Activated naive CD4-positive, alpha-beta T cell (primary cell): ENCODE results near the gene DNM3.

ENCODE experiments used
- DNase-seq, 4 experiments: peaks; one replicate each; lab custom pipeline; 2025; lab: John Stamatoyannopoulos, UW

The DNM3 gene

DNA sequence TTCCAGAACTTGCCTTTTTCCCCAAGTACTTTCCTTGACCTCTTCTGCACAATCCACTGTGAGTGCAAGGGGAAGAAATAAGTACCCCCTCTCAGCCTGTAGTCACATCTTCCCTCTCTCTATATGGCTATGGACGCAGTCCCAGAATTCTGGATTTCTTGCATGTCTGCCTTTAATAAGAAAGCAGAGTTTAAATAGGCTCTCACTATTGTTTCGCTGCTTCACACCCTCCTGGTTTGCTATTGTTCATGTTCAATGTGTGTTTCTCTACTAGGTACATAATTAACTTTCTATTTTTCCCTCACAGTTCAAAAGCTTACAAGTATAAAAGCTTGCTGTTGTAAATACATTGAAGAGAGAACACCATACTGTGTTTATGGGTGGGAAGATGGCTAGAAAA is 397.7 kb downstream of the DNM3 start:
- DNase-seq: no peak

DNA sequence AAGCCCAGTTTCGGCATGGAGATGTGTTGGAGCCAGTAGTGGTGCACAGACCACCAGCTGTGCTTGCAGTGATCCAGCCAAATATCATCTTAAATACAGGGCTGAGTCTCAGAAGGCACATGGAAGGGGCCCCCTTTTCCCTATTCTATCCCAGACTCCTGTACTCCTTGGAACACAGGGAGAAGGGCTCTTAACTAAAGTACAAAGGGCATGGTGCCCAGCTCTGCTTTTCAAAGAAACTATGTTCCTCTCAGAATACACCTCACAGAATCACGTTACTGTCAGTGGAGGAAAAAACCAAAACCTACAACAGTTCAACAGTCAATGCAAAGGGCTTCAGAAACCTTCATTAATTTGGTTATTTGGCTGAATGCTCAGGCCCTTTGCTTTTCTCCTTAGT is 398.6 kb downstream of the DNM3 start:
- no peak for DNase-seq

DNA sequence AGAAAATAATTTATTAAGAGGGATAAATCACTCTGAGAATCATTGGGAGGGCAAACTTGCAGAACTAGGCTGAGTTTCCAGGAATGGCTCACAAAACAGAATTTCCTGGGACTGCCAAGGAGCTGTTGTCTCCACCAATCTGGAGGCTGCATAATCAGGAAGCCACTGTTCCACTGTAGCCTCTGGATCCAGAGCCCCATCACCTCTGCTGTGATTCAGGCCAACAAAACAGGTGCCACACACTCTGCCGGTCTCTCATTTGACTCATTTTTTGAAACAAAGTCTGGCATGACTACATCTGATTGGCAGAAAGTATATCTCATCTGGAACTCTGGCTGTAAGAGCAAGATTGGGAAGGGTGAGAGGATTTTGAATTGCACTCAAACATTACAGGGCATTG is 400.2 kb downstream of the DNM3 start:
- DNase-seq: no peak

DNA sequence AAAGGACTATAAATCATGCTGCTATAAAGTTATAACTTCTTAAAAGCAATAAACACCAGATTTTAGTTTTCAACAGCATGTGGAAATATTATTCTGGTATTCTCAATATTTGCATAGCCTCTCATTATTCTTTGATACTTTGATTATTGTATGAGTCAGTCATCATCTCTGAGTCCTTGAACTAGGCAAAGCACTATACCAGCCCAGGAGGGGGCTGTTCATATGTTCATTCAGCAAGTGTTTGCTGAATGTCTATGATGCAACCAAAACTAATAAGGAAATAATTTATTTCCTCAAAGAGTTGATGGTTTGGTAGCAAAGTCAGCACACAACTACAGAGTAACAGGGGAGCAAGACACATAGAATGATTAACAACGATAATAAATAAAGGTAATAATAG is 403.6 kb downstream of the DNM3 start:
- DNase-seq: no peak

DNA sequence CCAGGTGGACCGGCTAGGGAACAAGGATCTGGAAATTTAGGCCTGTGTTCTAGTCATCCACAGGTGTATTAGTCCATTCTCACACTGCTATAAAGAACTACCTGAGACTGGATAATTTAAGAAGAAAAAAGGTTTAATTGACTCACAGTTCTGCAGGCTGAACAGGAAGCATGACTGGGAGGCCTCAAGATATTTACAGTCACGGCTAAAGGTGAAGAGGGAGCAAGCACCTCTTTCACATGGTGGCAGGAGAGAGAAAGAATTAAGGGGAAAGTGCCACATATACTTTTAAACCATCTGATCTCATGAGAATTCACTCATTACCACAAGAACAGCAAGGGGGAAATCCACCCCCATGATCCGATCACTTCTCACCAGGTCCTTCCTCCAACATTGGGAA is 404.5 kb downstream of the DNM3 start:
- DNase-seq: no peak

DNA sequence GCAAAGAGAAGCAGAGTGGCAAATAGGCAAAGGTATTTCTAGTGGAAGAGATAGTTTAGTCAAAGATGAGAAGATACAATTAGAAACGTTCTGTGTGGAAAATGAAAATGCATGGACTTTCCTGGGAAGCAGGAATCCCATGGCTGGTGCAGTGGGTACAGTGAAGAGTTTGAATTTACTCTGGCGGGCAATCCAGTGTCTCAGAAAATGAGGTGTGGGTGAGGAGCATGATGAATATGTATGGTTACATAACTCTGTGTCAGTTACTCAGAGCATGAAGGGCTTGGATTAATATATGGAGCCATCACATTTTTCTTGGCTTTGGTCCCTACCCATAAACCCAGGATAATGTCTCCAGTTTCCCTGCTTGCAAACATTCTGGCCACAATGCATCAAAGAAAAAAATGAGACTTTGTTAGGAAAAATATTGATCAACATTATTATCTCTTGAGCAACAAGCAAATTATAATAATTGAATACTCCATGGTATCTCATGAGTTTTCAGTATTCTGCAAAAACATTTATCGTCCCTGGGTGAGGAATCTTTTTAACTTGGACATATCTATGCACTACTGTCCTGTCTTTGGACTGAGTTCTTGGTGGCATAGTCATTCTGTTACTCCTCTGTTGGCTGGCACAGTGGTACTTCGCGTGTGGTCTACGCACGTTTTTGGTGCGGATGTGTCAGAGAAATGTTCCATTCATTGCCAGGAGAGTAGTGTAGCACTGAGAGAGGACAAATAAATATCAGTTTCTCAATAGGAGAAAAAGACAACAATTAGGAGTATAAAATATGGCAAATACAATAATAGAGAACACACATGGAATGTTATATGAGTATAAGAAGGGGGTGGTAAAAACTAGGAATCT is 405.5 kb downstream of the DNM3 start:
- DNase-seq: no peak

DNA sequence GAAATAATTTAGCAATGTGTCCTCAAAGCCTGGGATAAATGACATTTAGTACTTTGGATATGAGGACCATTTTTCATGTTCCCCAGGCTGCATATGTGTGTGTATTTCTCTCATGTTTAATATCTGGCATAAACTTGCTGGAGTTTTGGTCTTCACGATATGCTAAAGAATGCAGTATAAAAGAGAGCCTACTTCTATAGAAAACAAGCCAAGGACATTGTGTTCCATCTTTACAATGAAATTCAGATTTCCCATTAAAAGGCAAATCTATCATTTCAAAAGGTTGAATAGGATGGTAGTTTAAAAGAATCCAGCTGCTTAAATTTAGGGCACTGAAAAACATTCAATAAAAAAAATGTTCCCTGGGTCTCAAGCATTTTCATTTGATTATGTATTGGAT is 410.2 kb downstream of the DNM3 start:
- DNase-seq: no peak

DNA sequence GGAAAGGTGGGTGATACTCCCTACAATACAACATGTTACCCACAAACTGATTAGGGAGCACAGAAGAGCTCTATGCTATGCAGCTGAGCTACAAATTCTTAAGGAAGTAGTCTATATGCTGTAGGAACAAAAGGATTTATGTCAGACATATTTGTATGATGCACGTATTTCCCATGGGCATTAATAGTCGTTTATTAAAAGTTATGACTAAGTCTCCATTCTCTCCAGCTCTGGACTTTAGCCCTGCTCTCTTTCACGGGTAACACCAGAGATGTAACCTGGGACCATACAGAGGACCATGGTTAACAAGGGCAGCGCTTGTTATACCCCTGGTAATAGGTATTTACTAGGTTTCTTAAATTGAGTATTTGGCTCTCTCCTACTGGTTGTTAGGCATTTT is 411.0 kb downstream of the DNM3 start:
- DNase-seq: no peak

DNA sequence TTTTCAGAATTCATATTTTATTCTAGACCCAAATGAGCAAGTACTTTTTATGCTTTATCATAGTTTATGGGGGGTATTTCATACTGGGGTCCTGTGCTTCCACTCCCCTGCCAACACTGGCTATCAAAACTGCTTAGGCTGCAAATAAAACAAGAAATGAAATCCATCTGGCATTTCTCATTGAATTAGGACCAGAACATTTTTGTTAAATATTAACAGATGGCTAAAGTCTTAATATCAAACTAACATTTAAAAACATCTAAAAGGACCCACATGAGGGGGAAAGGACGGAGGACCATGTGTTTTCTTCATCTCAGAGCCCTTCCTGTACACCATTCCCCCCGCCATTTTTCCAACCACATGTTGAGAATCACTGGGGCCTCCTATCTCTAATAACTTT is 411.7 kb downstream of the DNM3 start:
- no peak for DNase-seq

DNA sequence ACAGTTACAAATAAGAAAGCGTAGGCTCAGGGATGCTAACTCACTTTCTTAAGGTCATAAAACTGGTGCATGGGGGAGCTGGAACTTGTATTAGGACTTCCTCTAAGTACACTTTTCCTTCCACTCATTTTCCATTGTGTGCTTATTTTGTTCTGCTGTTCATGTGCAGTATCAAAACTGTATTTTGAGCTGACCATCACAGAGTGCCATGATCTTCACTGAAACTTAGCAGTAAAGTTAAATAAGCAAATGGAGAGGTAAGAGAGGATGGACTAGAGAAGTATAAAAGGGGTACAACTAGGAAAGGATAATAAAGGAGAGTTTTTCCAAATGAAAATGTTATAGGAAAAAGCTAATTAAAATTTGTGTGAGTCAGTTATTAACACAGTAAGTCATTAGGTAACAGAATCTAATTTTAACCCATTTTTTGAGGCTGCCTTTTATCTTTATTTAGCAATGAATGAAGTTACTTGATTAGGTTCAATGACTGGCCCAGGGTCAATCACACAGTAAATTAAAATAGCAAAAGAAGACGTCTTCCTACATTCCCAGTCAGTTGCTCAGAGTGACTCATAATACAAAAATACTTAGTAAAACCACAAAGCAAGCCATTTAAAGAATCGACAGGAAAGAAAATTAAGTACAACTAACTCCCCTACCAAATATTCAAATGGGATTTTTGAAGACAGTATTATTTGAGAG is 413.4 kb downstream of the DNM3 start:
- DNase-seq: no peak

DNA sequence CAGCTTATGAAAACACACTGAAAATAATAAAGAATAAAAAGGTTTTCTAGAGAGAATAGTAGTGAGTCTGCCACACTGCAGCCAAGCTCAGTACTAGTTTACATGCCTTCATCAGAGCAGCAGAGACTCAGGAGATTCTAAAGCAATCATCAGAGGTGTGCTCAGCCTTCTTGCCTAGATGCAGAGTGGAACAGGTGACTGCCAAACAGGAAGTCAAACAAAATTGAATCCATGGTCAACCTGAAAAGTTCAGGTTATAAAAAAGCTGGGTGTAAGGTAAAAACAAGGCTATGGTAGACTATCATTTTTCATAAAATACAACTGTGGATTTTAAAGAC is 413.9 kb downstream of the DNM3 start:
- DNase-seq: no peak

DNA sequence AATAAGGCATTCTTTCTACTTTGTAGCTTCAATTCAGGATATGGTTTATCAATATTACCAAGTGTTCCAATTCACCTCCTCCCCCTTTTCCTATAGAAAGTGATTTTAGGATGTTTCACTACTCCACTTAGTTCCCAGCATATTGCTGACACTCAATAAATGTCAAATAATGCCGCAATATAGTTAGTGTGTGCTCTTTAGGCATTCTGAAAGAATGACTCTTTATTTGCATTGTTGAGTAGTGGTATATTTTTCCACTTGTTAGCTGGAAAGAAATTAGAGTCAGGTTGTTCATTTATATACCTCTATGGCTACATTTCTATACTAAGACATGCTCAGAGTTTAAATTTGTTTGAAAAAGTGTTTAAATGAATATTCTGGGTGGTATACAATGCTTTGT is 424.6 kb downstream of the DNM3 start:
- DNase-seq: no peak

DNA sequence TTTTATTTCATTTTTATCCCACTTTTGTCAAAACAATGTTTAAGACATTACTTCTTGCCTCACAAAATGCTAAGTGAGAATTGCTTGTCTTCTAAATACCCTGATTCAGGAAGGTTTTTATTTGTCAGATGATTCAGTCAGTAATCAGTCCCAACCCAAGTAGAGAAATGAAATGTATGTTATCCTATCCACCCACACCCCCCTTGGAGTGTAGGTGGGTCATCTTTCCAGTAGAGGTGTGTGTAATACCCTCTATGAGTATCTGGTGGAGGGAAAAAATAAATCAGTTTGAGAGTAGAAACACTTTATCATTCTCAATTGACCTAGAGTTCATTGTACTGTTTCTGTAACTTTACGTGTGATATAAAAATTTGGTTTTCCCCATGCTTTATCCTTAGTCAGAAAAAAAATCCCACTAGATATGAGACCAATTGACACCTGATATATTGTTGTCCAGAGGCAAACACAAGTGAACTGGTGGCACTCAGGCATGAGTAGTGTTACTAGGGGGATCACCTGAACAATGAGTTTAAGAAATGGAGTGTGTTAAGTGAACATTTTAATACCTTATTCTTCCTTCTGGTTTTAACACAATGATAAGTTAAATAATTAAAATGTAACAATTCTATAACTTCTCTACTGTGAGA is 425.4 kb downstream of the DNM3 start:
- no peak for DNase-seq

DNA sequence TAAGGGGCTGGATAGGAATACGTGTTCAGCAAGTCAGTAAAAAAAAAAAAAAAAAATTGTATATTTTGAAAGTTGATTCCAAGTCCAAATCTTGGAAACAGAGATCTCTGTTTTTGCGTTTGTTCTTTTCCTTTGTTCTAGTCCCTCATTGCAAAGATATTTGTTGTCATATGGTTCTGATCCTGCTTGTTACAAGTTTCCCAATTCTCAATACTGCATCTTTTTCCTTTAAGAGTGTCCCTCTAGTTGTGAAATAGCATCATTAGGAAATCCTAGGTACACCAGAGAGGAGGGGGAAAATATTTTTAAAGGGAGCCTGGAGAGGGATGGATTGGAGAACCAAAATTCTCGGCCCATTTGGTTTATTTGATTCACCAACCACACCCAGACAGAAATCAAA is 426.9 kb downstream of the DNM3 start:
- no peak for DNase-seq

DNA sequence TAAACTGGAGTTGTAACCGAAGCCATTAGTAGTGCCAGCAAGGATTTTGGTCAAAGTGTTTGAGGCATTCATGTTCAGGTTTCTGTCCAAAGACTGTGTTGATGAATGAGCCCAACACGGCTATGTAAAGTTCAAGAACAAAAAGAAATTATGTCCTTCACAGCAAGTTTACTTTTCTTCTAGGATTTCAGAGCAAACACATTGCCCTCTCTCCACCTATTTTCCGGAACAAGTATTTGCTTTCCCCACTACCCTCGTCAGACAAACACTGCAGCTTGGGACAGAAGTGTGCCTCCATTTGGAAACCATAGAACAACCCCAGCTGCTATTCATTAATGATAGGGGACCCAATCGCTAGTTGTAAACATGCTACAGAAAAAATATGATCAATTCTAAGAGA is 427.8 kb downstream of the DNM3 start:
- DNase-seq: no peak

DNA sequence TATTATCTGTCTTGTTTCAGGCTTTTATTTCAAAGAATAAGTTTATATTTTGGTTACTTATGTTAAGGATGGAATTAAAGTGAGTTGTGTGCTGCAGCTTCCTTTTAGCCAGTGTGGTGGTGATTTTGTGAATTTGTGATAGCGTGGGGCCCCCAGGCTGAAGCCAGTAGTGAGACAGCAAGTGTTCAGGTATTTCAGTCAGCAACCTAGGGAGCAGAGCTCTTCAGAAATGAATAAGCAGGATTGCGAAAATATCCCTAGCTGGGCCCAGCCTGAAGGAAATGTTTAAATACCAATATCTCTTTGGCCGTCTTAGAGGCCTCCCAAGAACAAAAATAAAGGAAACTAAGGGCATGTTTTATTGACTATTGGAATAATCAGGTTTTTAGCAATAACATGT is 428.3 kb downstream of the DNM3 start:
- no peak for DNase-seq

DNA sequence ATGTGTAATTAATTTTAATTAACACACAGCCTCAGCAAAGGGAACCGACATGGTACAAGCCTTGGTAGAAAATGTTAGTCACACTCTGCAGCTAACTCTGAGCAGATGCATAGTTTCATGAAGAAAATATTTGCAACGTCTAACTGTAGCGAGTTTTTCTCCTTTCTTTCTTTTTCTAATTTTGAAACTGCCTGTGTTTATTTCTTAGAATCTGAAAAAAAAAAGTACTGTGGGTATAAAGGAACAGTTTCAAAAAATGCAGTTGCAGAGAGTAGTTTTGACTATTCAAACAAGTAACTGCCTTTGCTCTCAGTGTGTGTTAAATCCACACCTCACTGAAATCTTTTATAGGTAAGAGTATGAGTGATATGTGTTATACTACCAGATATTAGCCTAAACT is 429.3 kb downstream of the DNM3 start:
- no peak for DNase-seq

DNA sequence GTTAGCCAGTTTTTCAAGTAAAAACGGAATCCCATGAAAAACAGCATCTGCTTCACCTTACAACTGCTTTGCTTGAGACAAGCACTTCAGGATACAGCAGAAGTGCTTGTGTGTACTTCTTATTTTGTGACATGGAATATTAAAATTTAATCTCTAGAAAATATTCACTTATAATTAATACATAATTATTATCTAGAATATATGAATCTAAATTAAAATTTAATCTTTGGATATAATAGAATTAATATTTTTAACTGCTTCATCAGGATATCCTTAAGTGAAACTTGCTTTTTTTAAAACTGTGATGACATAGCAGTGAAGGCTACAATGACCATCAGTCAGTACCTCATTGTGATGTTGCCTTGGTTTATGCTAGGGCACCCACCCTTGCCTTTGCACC is 430.8 kb downstream of the DNM3 start:
- DNase-seq: no peak

DNA sequence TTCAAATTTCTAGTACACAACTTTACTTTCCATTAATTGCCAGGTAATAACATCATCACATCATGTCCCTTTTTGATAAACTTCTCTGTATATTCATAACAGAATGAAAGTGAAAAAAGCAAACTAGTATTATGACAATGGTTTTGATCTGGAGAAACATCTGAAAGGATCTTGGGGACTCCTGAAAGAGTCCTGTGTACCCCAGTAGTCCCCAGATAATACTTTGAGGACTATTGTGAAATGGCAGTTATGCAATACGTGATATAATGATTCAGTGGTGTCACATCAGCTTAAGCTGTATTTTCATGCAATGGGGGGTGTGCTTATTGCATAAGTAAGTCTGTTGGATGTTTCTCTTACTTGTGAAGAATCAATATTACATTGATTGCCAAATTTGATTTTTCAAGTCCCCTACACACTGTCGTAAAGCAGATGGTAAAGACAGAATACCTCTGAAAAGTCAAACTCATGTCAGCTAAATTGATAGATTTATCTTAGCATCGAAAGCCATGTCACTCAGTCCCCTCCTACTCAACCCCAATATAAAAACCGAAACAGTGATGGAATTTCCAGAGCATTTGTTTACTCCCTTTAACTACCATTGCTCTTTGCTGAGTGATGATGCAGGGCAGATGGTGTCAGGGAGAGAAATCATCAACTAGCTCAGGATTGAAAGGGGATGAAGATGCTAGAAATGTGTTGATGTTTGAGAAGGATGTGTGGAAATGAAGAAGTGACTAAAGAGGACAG is 432.5 kb downstream of the DNM3 start:
- DNase-seq: no peak

DNA sequence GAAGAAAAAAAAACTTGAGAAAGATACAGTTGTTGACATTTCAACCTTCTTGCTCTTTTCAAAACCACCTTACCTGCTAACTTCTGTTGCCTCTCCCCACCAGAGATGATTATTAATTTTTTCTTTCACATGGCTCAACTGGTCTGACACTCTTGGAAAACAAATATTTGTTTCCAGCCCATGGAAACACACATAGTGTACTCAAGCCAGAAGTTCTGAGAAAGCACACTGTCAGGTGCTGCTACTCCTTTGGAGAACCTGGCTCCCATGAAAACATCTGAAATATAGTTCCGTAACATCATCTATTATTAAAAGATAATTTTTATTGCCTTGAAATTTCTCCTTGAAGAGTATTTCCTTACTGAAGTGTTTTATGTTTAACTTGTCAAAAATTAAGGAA is 434.2 kb downstream of the DNM3 start:
- DNase-seq: no peak

DNA sequence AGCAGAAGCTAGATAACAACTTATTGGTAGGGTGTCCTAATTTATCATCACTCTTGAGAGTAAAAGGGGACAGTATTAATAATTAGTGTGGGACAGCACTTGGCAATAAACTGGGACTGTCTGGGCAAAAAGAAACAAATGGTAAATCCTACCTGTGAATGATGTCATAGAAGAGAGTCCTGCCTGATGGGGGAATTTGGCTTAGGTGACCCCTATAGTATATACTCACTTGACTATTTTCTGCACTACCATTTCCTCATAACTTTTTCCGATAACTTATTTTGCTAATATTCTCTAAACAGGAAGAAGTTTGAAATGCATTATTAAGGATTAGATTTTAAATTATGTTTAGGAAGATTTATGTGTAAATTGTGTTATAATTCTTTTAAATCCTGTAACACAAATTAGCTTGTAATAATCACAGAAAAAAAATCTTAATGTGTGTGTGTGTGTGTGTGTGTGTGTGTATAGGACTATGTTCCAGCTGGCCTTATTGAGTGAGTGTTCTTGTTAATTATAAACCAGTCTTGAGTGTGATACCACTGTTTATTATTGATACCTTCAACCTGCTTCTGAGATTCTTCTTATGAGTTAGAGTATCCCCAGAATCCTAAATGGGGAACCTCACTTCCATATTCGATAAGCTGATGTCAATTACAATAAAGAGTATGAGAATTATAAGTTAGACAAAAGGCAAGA is 435.0 kb downstream of the DNM3 start:
- DNase-seq: no peak

DNA sequence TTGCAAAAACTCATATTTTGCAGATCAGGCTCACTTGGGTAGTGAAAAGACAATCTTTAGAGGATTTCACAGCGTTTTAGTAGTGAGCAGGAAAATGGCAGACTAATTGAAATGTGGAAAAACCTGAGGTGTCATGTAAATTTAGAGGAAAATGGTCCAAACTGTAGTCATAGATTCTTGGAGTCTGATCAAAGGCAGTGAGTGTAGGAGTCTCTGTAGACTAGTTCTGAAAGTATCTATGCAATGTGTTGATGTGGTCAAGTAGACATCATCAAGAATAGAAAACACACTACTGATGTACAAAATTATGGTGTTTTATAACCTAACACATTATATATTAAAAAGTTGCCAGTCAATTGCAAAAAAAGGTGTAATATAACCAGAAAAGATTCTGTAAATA is 436.0 kb downstream of the DNM3 start:
- no peak for DNase-seq
